ENCODE measurements around the gene CCL4L2. TPM values are rescaled to one million over a fixed set of nuclear protein-coding genes. Genes with fewer than 3 reads are reported as not detected.
"Not testable (repeated sequence)": the region's sequence is repeated elsewhere in the genome, so short reads cannot be mapped to it uniquely, and the experiment has no call there.

Gene CCL4L2
- total RNA-seq, 2 donors from 2014 or later, result not detected

- Histone ChIP-seq H3K4me3 (ENCODE audit: low read length) (no peak overlapping the region), H3K36me3 (ENCODE audit: control insufficient read depth, insufficient read depth, low read length) (no peaks in the 10 kb centered on the region), H3K9me3 (ENCODE audit: control insufficient read depth, low read length) (no peaks in the 10 kb centered on the region), H3K27me3 (ENCODE audit: control insufficient read depth, insufficient read depth, low read length, poor library complexity, severe bottlenecking) (no peaks in the 10 kb centered on the region), H3K9ac (ENCODE audit: extremely low read depth, low read length, poor library complexity, severe bottlenecking) (no peak overlapping the region), H3K27ac (ENCODE audit: low read depth, low read length) (no peak overlapping the region), H3K4me1 (ENCODE audit: control insufficient read depth, insufficient read depth, low read length) (no peaks in the 10 kb centered on the region)
- Mint-ChIP-seq H3K27me3 (ENCODE audit: insufficient read depth) (peaks cover 4% of the 10 kb centered on the region), H3K36me3 (ENCODE audit: low read depth) (no peaks in the 10 kb centered on the region), H3K9me3 (no peaks in the 10 kb centered on the region), H3K4me1 (peaks cover 8% of the 10 kb centered on the region), H3K4me3 (no peak overlapping the region), H3K27ac (no peak overlapping the region)
- no peak for TF ChIP-seq CTCF (conservative IDR thresholded peaks at IDR 0.05)
- 92 to 100% methylated on average over 1 to 7 of the region's 7 CpGs for WGBS, 2 experiments (ENCODE audit: insufficient coverage in 1 of 2, insufficient read length in 1 of 2)
- peak; percentile 44 for DNase-seq
Observed at GRCh38 chr17:36198831-36199465, 11.9 kb upstream of the CCL4L2 start.

- H3K4me3 ChIP-seq (ENCODE audit: low read length); H3K9me3 ChIP-seq (ENCODE audit: control insufficient read depth, low read length); H3K9ac ChIP-seq (ENCODE audit: extremely low read depth, low read length, poor library complexity, severe bottlenecking); DNase-seq; H3K27ac ChIP-seq (ENCODE audit: low read depth, low read length); H3K4me1 ChIP-seq (ENCODE audit: control insufficient read depth, insufficient read depth, low read length); H3K4me3 Mint-ChIP-seq; H3K36me3 Mint-ChIP-seq (ENCODE audit: low read depth); H3K9me3 Mint-ChIP-seq; H3K27ac Mint-ChIP-seq; H3K27me3 Mint-ChIP-seq (ENCODE audit: insufficient read depth); H3K4me1 Mint-ChIP-seq; H3K27me3 ChIP-seq (ENCODE audit: control insufficient read depth, insufficient read depth, low read length, poor library complexity, severe bottlenecking); H3K36me3 ChIP-seq (ENCODE audit: control insufficient read depth, insufficient read depth, low read length): not testable (repeated sequence)
- 97 to 100% methylated on average over 1 to 4 of the region's 4 CpGs for WGBS, 2 experiments (ENCODE audit: insufficient coverage in 1 of 2, insufficient read length in 1 of 2)
Observed at GRCh38 chr17:36201102-36201501, 9.8 kb upstream of the CCL4L2 start.

GRCh38 chr17:36201506-36201905 lies 9.4 kb upstream of the CCL4L2 start:
- not testable (repeated sequence) for H3K27me3 ChIP-seq (ENCODE audit: control insufficient read depth, insufficient read depth, low read length, poor library complexity, severe bottlenecking); H3K4me3 ChIP-seq (ENCODE audit: low read length); H3K4me1 Mint-ChIP-seq; H3K4me1 ChIP-seq (ENCODE audit: control insufficient read depth, insufficient read depth, low read length); H3K27me3 Mint-ChIP-seq (ENCODE audit: insufficient read depth); H3K27ac Mint-ChIP-seq; H3K27ac ChIP-seq (ENCODE audit: low read depth, low read length); H3K36me3 ChIP-seq (ENCODE audit: control insufficient read depth, insufficient read depth, low read length); H3K36me3 Mint-ChIP-seq (ENCODE audit: low read depth); H3K9ac ChIP-seq (ENCODE audit: extremely low read depth, low read length, poor library complexity, severe bottlenecking); H3K9me3 ChIP-seq (ENCODE audit: control insufficient read depth, low read length); H3K4me3 Mint-ChIP-seq; H3K9me3 Mint-ChIP-seq
- 93 to 100% methylated on average over 6 to 8 of the region's 8 CpGs for WGBS, 2 experiments (ENCODE audit: insufficient coverage in 1 of 2, insufficient read length in 1 of 2)
- peak; percentile 53 for DNase-seq

GRCh38 chr17:36203335-36203734 lies 7.5 kb upstream of the CCL4L2 start:
- H3K27me3 Mint-ChIP-seq (ENCODE audit: insufficient read depth), result no peaks in the 10 kb centered on the region
- no peak for TF ChIP-seq CTCF (conservative IDR thresholded peaks at IDR 0.05)
- peaks cover 2% of the 10 kb centered on the region for H3K4me1 Mint-ChIP-seq
- H3K36me3 ChIP-seq (ENCODE audit: control insufficient read depth, insufficient read depth, low read length), result no peaks in the 10 kb centered on the region
- H3K4me3 Mint-ChIP-seq, result no peak overlapping the region
- H3K27ac ChIP-seq (ENCODE audit: low read depth, low read length), result no peak overlapping the region
- DNase-seq, result peak; percentile 13
- no peaks in the 10 kb centered on the region for H3K36me3 Mint-ChIP-seq (ENCODE audit: low read depth)
- H3K9ac ChIP-seq (ENCODE audit: extremely low read depth, low read length, poor library complexity, severe bottlenecking), result no peak overlapping the region
- H3K4me1 ChIP-seq (ENCODE audit: control insufficient read depth, insufficient read depth, low read length), result no peaks in the 10 kb centered on the region
- H3K27me3 ChIP-seq (ENCODE audit: control insufficient read depth, insufficient read depth, low read length, poor library complexity, severe bottlenecking), result no peaks in the 10 kb centered on the region
- no peaks in the 10 kb centered on the region for H3K9me3 ChIP-seq (ENCODE audit: control insufficient read depth, low read length)
- no peak overlapping the region for H3K27ac Mint-ChIP-seq
- no peak overlapping the region for H3K4me3 ChIP-seq (ENCODE audit: low read length)
- H3K9me3 Mint-ChIP-seq, result no peaks in the 10 kb centered on the region
- 92 to 95% methylated on average over 2 of the region's 3 CpGs for WGBS, 2 experiments (ENCODE audit: insufficient coverage in 1 of 2, insufficient read length in 1 of 2)

All from endodermal cell (in vitro differentiated cells).